ENCODE measurements around the gene NDP. TPM values are rescaled to one million over a fixed set of nuclear protein-coding genes. Genes with fewer than 3 reads are reported as not detected.

The NDP gene
- total RNA-seq, 1 experiment from 2014 or later = not detected

- H3K4me1 Mint-ChIP-seq (ENCODE audit: insufficient read depth, unreplicated experiment) = peaks cover 7% of the 10 kb centered on the region
- H3K9me3 Mint-ChIP-seq (ENCODE audit: unreplicated experiment) = no peaks in the 10 kb centered on the region
- no peak overlapping the region for H3K27ac Mint-ChIP-seq (ENCODE audit: low read depth, unreplicated experiment)
- no peak overlapping the region for H3K4me3 Mint-ChIP-seq (ENCODE audit: unreplicated experiment)
- POLR2A ChIA-PET = interaction anchor here (0.5 kb wide), 1 partner anchor 9 kb away, joined by 3 read pairs; no protein-coding TSS in a partner anchor
- no TSS peak for BruUV-seq (replicated peaks)
- CTCF ChIA-PET = interaction anchor here (0.6 to 1.3 kb wide), 3 partner anchors 30 to 266 kb away, joined by 3 to 5 read pairs (median 3); no protein-coding TSS in a partner anchor
- DNase-seq (ENCODE audit: unreplicated experiment) = no peak
- H3K36me3 Mint-ChIP-seq (ENCODE audit: insufficient read depth, unreplicated experiment) = no peaks in the 10 kb centered on the region
- no peak for TF ChIP-seq CTCF (IDR thresholded peaks at IDR 0.05; ENCODE audit: unreplicated experiment)
- H3K27me3 Mint-ChIP-seq (ENCODE audit: insufficient read depth, unreplicated experiment) = peaks cover 71% of the 10 kb centered on the region
- intact Hi-C loops (cut with micrococcal nuclease) = no loop called here
Measured at GRCh38 chrX:43978226-43978625, 5.0 kb upstream of the NDP start.

GRCh38 chrX:43976205-43976604 lies 3.0 kb upstream of the NDP start:
- DNase-seq (ENCODE audit: unreplicated experiment) = no peak
- peaks cover 10% of the 10 kb centered on the region for H3K4me1 Mint-ChIP-seq (ENCODE audit: insufficient read depth, unreplicated experiment)
- H3K36me3 Mint-ChIP-seq (ENCODE audit: insufficient read depth, unreplicated experiment) = no peaks in the 10 kb centered on the region
- ChIA-PET POLR2A (no interaction called here), CTCF (interaction anchor here (0.7 kb wide), 1 partner anchor 23 kb away, joined by 3 read pairs; no protein-coding TSS in a partner anchor)
- H3K27me3 Mint-ChIP-seq (ENCODE audit: insufficient read depth, unreplicated experiment) = peaks cover 84% of the 10 kb centered on the region
- H3K4me3 Mint-ChIP-seq (ENCODE audit: unreplicated experiment) = no peak overlapping the region
- H3K27ac Mint-ChIP-seq (ENCODE audit: low read depth, unreplicated experiment) = no peak overlapping the region
- intact Hi-C loops (cut with micrococcal nuclease) = no loop called here
- TF ChIP-seq CTCF (IDR thresholded peaks at IDR 0.05; ENCODE audit: unreplicated experiment) = no peak
- H3K9me3 Mint-ChIP-seq (ENCODE audit: unreplicated experiment) = no peaks in the 10 kb centered on the region
- no TSS peak for BruUV-seq (replicated peaks)

- ChIA-PET CTCF (interaction anchor here (0.6 to 0.7 kb wide), 2 partner anchors 22 to 25 kb away, joined by 3 read pairs; no protein-coding TSS in a partner anchor), POLR2A (no interaction called here)
- intact Hi-C loops (cut with micrococcal nuclease) = no loop called here
- peaks cover 10% of the 10 kb centered on the region for H3K4me1 Mint-ChIP-seq (ENCODE audit: insufficient read depth, unreplicated experiment)
- no peak for TF ChIP-seq CTCF (IDR thresholded peaks at IDR 0.05; ENCODE audit: unreplicated experiment)
- peaks cover 79% of the 10 kb centered on the region for H3K27me3 Mint-ChIP-seq (ENCODE audit: insufficient read depth, unreplicated experiment)
- H3K9me3 Mint-ChIP-seq (ENCODE audit: unreplicated experiment) = no peaks in the 10 kb centered on the region
- BruUV-seq (replicated peaks) = no TSS peak
- no peak overlapping the region for H3K4me3 Mint-ChIP-seq (ENCODE audit: unreplicated experiment)
- DNase-seq (ENCODE audit: unreplicated experiment) = no peak
- no peaks in the 10 kb centered on the region for H3K36me3 Mint-ChIP-seq (ENCODE audit: insufficient read depth, unreplicated experiment)
- no peak overlapping the region for H3K27ac Mint-ChIP-seq (ENCODE audit: low read depth, unreplicated experiment)
Measured at GRCh38 chrX:43975796-43976195, 2.6 kb upstream of the NDP start.

GRCh38 chrX:43974741-43975465 lies 1.7 kb upstream of the NDP start:
- no peak overlapping the region for H3K27ac Mint-ChIP-seq (ENCODE audit: low read depth, unreplicated experiment)
- no peak for TF ChIP-seq CTCF (IDR thresholded peaks at IDR 0.05; ENCODE audit: unreplicated experiment)
- DNase-seq (ENCODE audit: unreplicated experiment) = no peak
- ChIA-PET POLR2A (no interaction called here), CTCF (interaction anchor here (0.6 kb wide), 2 partner anchors 26 to 52 kb away, joined by 3 read pairs; no protein-coding TSS in a partner anchor)
- H3K9me3 Mint-ChIP-seq (ENCODE audit: unreplicated experiment) = no peaks in the 10 kb centered on the region
- H3K4me1 Mint-ChIP-seq (ENCODE audit: insufficient read depth, unreplicated experiment) = peaks cover 10% of the 10 kb centered on the region
- BruUV-seq (replicated peaks) = no TSS peak
- H3K27me3 Mint-ChIP-seq (ENCODE audit: insufficient read depth, unreplicated experiment) = peaks cover 80% of the 10 kb centered on the region
- intact Hi-C loops (cut with micrococcal nuclease) = no loop called here
- no peaks in the 10 kb centered on the region for H3K36me3 Mint-ChIP-seq (ENCODE audit: insufficient read depth, unreplicated experiment)
- no peak overlapping the region for H3K4me3 Mint-ChIP-seq (ENCODE audit: unreplicated experiment)

All from MCF 10A (cell line).